ACC112 (cell line): Measurements from ENCODE around the gene ABCC8.
"Not testable (repeated sequence)": the region's sequence is repeated elsewhere in the genome, so short reads cannot be mapped to it uniquely, and the experiment has no call there.

Source experiments
- H2AFZ ChIP-seq: fragments of 200-600 bp; sonication (generic); one replicate; pipeline ENCODE4 v1.6.0; 2017; ENCODE audit warnings: antibody characterized with exemption, low read length; ENCODE audit not compliant: unreplicated experiment
- H3K27ac ChIP-seq: fragments of 200-600 bp; sonication (generic); 2 replicates; pipeline ENCODE4 v1.5.1; 2014; ENCODE audit warnings: low read depth, mild to moderate bottlenecking, antibody characterized with exemption, low read length, moderate library complexity
- H3K27me3 ChIP-seq: fragments of 200-600 bp; sonication (generic); 2 replicates; pipeline ENCODE4 v1.6.1; 2014; ENCODE audit warnings: mild to moderate bottlenecking, antibody characterized with exemption, low read length, moderate library complexity, mixed read lengths; ENCODE audit not compliant: insufficient read depth
- H3K36me3 ChIP-seq: fragments of 200-600 bp; sonication (generic); 2 replicates; pipeline ENCODE4 v1.6.1; 2016; ENCODE audit warnings: mild to moderate bottlenecking, antibody characterized with exemption, low read length, moderate library complexity, mixed read lengths; ENCODE audit not compliant: insufficient read depth
- H3K4me1 ChIP-seq: fragments of 200-600 bp; sonication (generic); one replicate; pipeline ENCODE4 v1.6.1; 2016; ENCODE audit warnings: low read length, mixed read lengths; ENCODE audit not compliant: insufficient read depth, unreplicated experiment, control insufficient read depth
- H3K4me3 ChIP-seq: fragments of 200-600 bp; sonication (generic); 2 replicates; pipeline ENCODE4 v1.5.1; 2014; ENCODE audit warnings: mild to moderate bottlenecking, low read depth, low read length
- H3K79me2 ChIP-seq: fragments of 200-600 bp; sonication (generic); one replicate; pipeline ENCODE4 v1.6.0; 2016; ENCODE audit warnings: low read length; ENCODE audit not compliant: control insufficient read depth, unreplicated experiment, insufficient read depth

Gene ABCC8

GRCh38 chr11:17431139-17431538 lies 45.5 kb downstream of the ABCC8 start:
- Histone ChIP-seq H3K36me3 (no peaks in the 10 kb centered on the region), H3K4me1 (no peaks in the 10 kb centered on the region), H2AFZ (no peak overlapping the region), H3K79me2 (no peaks in the 10 kb centered on the region), H3K27ac (no peak overlapping the region), H3K27me3 (peaks cover 65% of the 10 kb centered on the region), H3K4me3 (no peak overlapping the region)

- H3K27me3 ChIP-seq, result peaks cover 60% of the 10 kb centered on the region
- no peak overlapping the region for H3K27ac ChIP-seq
Measured at GRCh38 chr11:17430616-17431015, 46.0 kb downstream of the ABCC8 start.

GRCh38 chr11:17428925-17429324 lies 47.7 kb downstream of the ABCC8 start:
- Histone ChIP-seq H3K79me2 (no peaks in the 10 kb centered on the region), H3K27me3 (peaks cover 57% of the 10 kb centered on the region), H3K36me3 (no peaks in the 10 kb centered on the region), H3K4me1 (no peaks in the 10 kb centered on the region), H3K27ac (no peak overlapping the region), H3K4me3 (no peak overlapping the region), H2AFZ (no peak overlapping the region)

More at GRCh38 chr11:17430616-17431015, 46.0 kb downstream of the ABCC8 start:
- Histone ChIP-seq H3K4me3 (no peak overlapping the region), H3K36me3 (no peaks in the 10 kb centered on the region), H2AFZ (no peak overlapping the region), H3K79me2 (no peaks in the 10 kb centered on the region), H3K4me1 (no peaks in the 10 kb centered on the region)

- H3K27ac ChIP-seq, result no peak overlapping the region
- no peaks in the 10 kb centered on the region for H3K4me1 ChIP-seq
- H3K27me3 ChIP-seq, result peaks cover 56% of the 10 kb centered on the region
- H3K79me2 ChIP-seq, result no peaks in the 10 kb centered on the region
- H3K4me3 ChIP-seq, result no peak overlapping the region
- H3K36me3 ChIP-seq, result no peaks in the 10 kb centered on the region
- H2AFZ ChIP-seq, result no peak overlapping the region
Measured at GRCh38 chr11:17428261-17428660, 48.4 kb downstream of the ABCC8 start.

- not testable (repeated sequence) for H3K79me2 ChIP-seq, H2AFZ ChIP-seq, H3K27ac ChIP-seq, H3K36me3 ChIP-seq, H3K4me1 ChIP-seq, H3K4me3 ChIP-seq
- peaks cover 61% of the 10 kb centered on the region for H3K27me3 ChIP-seq
Measured at GRCh38 chr11:17426233-17426632, 50.4 kb downstream of the ABCC8 start.

- no peak overlapping the region for H3K4me3 ChIP-seq
- H3K27me3 ChIP-seq, result peaks cover 79% of the 10 kb centered on the region
- no peaks in the 10 kb centered on the region for H3K4me1 ChIP-seq
- H2AFZ ChIP-seq, result no peak overlapping the region
- no peak overlapping the region for H3K27ac ChIP-seq
- H3K36me3 ChIP-seq, result no peaks in the 10 kb centered on the region
- H3K79me2 ChIP-seq, result no peaks in the 10 kb centered on the region
Measured at GRCh38 chr11:17423533-17424310, 52.9 kb downstream of the ABCC8 start.

GRCh38 chr11:17421781-17422180 lies 54.9 kb downstream of the ABCC8 start:
- Histone ChIP-seq H3K4me3 (no peak overlapping the region), H3K36me3 (no peaks in the 10 kb centered on the region), H3K27ac (no peak overlapping the region), H3K4me1 (no peaks in the 10 kb centered on the region), H3K79me2 (no peaks in the 10 kb centered on the region), H3K27me3 (peaks cover 79% of the 10 kb centered on the region), H2AFZ (no peak overlapping the region)

GRCh38 chr11:17418444-17419081 lies 58.1 kb downstream of the ABCC8 start:
- Histone ChIP-seq H3K4me3 (no peak overlapping the region), H3K27ac (no peak overlapping the region), H2AFZ (no peak overlapping the region), H3K79me2 (no peaks in the 10 kb centered on the region), H3K36me3 (no peaks in the 10 kb centered on the region), H3K27me3 (peaks cover 96% of the 10 kb centered on the region), H3K4me1 (no peaks in the 10 kb centered on the region)

GRCh38 chr11:17416492-17416891 lies 60.2 kb downstream of the ABCC8 start:
- Histone ChIP-seq H3K27ac (no peak overlapping the region), H2AFZ (no peak overlapping the region), H3K79me2 (no peaks in the 10 kb centered on the region), H3K36me3 (no peaks in the 10 kb centered on the region), H3K27me3 (peaks cover 92% of the 10 kb centered on the region), H3K4me3 (no peak overlapping the region), H3K4me1 (no peaks in the 10 kb centered on the region)

- H3K79me2 ChIP-seq, result no peaks in the 10 kb centered on the region
- no peak overlapping the region for H3K4me3 ChIP-seq
- H3K27ac ChIP-seq, result no peak overlapping the region
- H3K4me1 ChIP-seq, result no peaks in the 10 kb centered on the region
- H3K27me3 ChIP-seq, result peaks cover 84% of the 10 kb centered on the region
- no peak overlapping the region for H2AFZ ChIP-seq
- no peaks in the 10 kb centered on the region for H3K36me3 ChIP-seq
Measured at GRCh38 chr11:17415523-17416104, 61.0 kb downstream of the ABCC8 start.

- no peaks in the 10 kb centered on the region for H3K79me2 ChIP-seq
- H3K36me3 ChIP-seq, result no peaks in the 10 kb centered on the region
- no peak overlapping the region for H3K27ac ChIP-seq
- no peaks in the 10 kb centered on the region for H3K4me1 ChIP-seq
- no peak overlapping the region for H2AFZ ChIP-seq
- H3K27me3 ChIP-seq, result peaks cover 78% of the 10 kb centered on the region
- no peak overlapping the region for H3K4me3 ChIP-seq
Measured at GRCh38 chr11:17414992-17415391, 61.7 kb downstream of the ABCC8 start.
